ENCODE results near the gene TCF25. TPM values are rescaled to one million over a fixed set of nuclear protein-coding genes. Genes with fewer than 3 reads are reported as not detected.
A peak's percentile ranks its signal among the peaks of the same experiment; 100 is the strongest.

Gene TCF25
- total and polyA plus RNA-seq, 12 donors = 177 to 438 (median 213) TPM

- Histone ChIP-seq H3K9me3 (replicated peaks in 1 of 3) (no peaks in the 10 kb centered on the region), H3K27ac (peak overlapping the region in 1 of 5 donors; percentile 45), H3K27me3 (no peaks in the 10 kb centered on the region), H3K36me3 (replicated peaks in 1 of 2) (no peaks in the 10 kb centered on the region), H3K4me1 (replicated peaks in 1 of 2) (no peaks in the 10 kb centered on the region), H3K4me3 (no peak overlapping the region)
- 80 to 94% (median 88%) methylated on average over 9 to 17 of the region's 17 CpGs for WGBS, 4 donors
- DNase-seq = no peak
- no peak for TF ChIP-seq CTCF (IDR thresholded peaks at IDR 0.05)
- TF ChIP-seq POLR2A (IDR thresholded peaks at IDR 0.05) = no peak
- intact Hi-C loops (cut with DNase I) = no loop called here
Observed at GRCh38 chr16:89837014-89837546, 36.3 kb upstream of the TCF25 start.

GRCh38 chr16:89841275-89841674 is 32.1 kb upstream of the TCF25 start:
- no peak for DNase-seq
- H3K27me3 ChIP-seq = no peaks in the 10 kb centered on the region
- H3K4me1 ChIP-seq (replicated peaks in 1 of 2) = no peaks in the 10 kb centered on the region
- TF ChIP-seq POLR2A (IDR thresholded peaks at IDR 0.05) = no peak
- no peak for TF ChIP-seq CTCF (IDR thresholded peaks at IDR 0.05)
- H3K27ac ChIP-seq = no peak overlapping the region
- no peak overlapping the region for H3K4me3 ChIP-seq
- intact Hi-C loops (cut with DNase I) = no loop called here
- H3K9me3 ChIP-seq (replicated peaks in 1 of 3) = no peaks in the 10 kb centered on the region
- no peaks in the 10 kb centered on the region for H3K36me3 ChIP-seq (replicated peaks in 1 of 2)
- WGBS, 4 donors = 73 to 84% (median 79%) methylated on average over 4 to 10 of the region's 10 CpGs

DNA sequence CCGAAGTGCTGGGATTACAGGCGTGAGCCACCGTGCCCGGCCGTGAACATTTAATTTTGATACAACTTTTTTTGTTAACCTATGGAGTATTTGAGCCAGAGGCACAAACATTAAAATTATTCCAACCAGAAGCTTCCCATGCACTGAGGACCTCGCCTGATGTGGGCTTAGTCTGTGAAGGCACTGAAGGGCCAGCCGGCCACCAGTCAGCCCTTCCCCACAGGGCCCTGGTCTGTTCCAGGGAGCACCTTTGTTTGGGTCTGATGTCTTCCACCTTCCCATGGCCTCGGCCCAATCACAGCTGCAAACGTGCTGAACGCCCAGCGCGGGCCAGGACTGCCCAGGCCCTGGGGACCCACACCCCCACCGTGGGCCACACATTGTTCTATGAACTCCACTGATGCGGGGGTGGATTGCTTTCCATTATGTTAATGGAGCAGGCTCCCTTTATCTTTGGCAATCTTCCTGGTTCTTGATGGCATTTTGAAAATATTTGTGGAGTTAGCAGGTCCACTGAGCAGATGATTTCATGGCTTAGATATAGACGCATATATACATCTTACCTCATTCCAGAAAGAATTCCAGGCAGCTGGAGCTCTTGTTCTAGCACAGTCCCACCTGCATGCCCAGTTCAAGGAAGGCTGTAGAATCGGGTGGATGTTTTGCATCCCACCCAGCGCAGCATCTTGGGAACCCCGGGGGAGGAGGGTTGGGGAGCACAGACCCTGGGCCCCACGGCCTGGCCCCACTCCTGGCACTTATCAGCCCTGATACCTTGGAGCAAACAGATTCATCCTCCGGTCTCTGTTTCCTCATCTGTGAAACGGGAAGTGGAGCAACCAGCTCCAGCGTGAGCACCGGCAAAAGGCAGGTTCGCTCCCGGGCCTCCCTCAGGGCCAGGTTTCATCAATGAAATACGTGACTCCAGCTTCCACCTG is 30.7 kb upstream of the TCF25 start:
- 80 to 89% (median 84%) methylated on average over 9 to 26 of the region's 26 CpGs for WGBS, 4 donors
- Histone ChIP-seq H3K36me3 (replicated peaks in 1 of 2) (no peaks in the 10 kb centered on the region), H3K9me3 (replicated peaks in 1 of 3) (no peaks in the 10 kb centered on the region), H3K27me3 (no peaks in the 10 kb centered on the region), H3K4me1 (replicated peaks in 1 of 2) (no peaks in the 10 kb centered on the region), H3K4me3 (no peak overlapping the region), H3K27ac (no peak overlapping the region)
- TF ChIP-seq POLR2A (IDR thresholded peaks at IDR 0.05) (no peak), CTCF (IDR thresholded peaks at IDR 0.05) (no peak)
- no peak for DNase-seq
- intact Hi-C loops (cut with DNase I) = no loop called here

DNA sequence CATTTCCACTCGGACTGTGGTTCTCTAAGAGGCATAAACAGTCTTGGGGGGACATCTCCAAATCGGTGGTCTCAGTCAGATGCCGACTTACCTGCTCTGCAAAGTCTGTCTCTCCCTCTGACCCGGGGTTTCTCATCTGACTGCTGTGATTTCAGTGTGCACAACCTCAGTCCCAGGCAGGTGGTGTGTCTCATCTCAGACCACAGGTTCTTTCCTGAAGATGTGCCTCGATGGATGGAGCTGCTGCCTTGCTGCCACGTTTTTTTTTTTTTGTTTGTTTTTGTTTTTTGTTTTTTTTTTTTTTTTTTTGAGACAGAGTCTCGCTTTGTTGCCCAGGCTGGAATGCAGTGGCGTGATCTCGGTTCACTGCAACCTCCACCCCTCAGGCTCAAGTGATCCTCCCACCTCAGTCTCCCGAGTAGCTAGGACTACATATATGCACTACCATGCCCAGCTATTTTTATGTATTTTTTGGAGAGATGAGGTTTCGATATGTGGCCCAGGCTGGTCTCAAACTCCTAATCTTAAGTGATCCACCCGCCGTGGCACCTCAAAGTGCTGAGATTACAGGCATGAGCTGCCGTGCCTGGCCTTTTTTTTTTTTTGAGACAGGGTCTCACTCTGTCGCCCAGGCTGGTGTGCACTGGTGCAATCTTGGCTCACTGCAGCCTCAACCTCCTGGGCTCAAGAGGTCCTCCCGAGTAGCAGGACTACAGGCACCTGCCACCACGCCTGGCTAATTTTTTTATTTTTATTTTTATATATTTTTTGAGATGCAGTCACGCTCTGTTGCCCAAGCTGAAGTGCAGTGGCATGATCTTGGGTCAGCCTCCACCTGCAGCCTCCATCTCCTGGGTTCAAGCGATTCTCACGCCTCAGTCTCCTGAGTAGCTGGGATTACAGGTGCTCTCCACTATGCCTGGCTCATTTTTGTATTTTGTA is 29.7 kb upstream of the TCF25 start:
- no peak overlapping the region for H3K4me3 ChIP-seq
- H3K27me3 ChIP-seq = no peaks in the 10 kb centered on the region
- no peak overlapping the region for H3K27ac ChIP-seq
- 76 to 86% (median 82%) methylated on average over 16 to 19 of the region's 20 CpGs for WGBS, 4 donors
- TF ChIP-seq CTCF (IDR thresholded peaks at IDR 0.05) (no peak), POLR2A (IDR thresholded peaks at IDR 0.05) (no peak)
- H3K9me3 ChIP-seq (replicated peaks in 1 of 3) = no peaks in the 10 kb centered on the region
- DNase-seq = no peak
- intact Hi-C loops (cut with DNase I) = no loop called here
- no peaks in the 10 kb centered on the region for H3K36me3 ChIP-seq (replicated peaks in 1 of 2)
- no peaks in the 10 kb centered on the region for H3K4me1 ChIP-seq (replicated peaks in 1 of 2)

Measured in adrenal gland (tissue), 12 donors.